ENCODE results near the gene ZDHHC7.

- TF ChIP-seq EZH2 (IDR thresholded peaks at IDR 0.05; ENCODE audit: insufficient read depth, poor library complexity, severe bottlenecking) = no peak
- TF ChIP-seq EZH2phosphoT487 (IDR thresholded peaks at IDR 0.05; ENCODE audit: insufficient read depth, low read depth) = no peak
Measured at GRCh38 chr16:84952335-84953189, 58.8 kb downstream of the ZDHHC7 start.
